Measurements from ENCODE around the gene ADGRA1. TPM values are rescaled to one million over a fixed set of nuclear protein-coding genes. Genes with fewer than 3 reads are reported as not detected.

ADGRA1 gene
- total and polyA plus RNA-seq, 2 donors (not counting 1 experiment from before 2014, with no cell fraction given) = not detected

GRCh38 chr10:133139551-133140065, 51.9 kb downstream of the ADGRA1 start:
- Histone ChIP-seq H3K4me2 (ENCODE audit: extremely low read depth, insufficient read depth, low read length) (no peak overlapping the region), H3K9me3 (ENCODE audit: control insufficient read depth, insufficient read depth, low read depth, low read length) (no peaks in the 10 kb centered on the region), H4K20me1 (ENCODE audit: control insufficient read depth, extremely low read depth, insufficient read depth, low read length) (no peaks in the 10 kb centered on the region), H3K27me3 (ENCODE audit: control insufficient read depth, insufficient read depth, low read length) (no peaks in the 10 kb centered on the region), H2AFZ (ENCODE audit: low read length) (no peak overlapping the region), H3K79me2 (ENCODE audit: control insufficient read depth, insufficient read depth, low read length) (no peaks in the 10 kb centered on the region), H3K4me1 (ENCODE audit: control insufficient read depth, extremely low read depth, insufficient read depth, low read length) (no peaks in the 10 kb centered on the region), H3K9ac (ENCODE audit: insufficient read depth, low read length) (no peak overlapping the region), H3K36me3 (ENCODE audit: control insufficient read depth, insufficient read depth, low read length) (no peaks in the 10 kb centered on the region), H3K4me3 (replicated peaks in 1 of 4; ENCODE audit: control extremely low read depth in 1 of 4, insufficient read depth in 1 of 4, low read depth in 3 of 4, low read length in 4 of 4) (no peak overlapping the region), H3K27ac (ENCODE audit: insufficient read depth, low read length) (no peak overlapping the region)
- TF ChIP-seq, protein P1, sequence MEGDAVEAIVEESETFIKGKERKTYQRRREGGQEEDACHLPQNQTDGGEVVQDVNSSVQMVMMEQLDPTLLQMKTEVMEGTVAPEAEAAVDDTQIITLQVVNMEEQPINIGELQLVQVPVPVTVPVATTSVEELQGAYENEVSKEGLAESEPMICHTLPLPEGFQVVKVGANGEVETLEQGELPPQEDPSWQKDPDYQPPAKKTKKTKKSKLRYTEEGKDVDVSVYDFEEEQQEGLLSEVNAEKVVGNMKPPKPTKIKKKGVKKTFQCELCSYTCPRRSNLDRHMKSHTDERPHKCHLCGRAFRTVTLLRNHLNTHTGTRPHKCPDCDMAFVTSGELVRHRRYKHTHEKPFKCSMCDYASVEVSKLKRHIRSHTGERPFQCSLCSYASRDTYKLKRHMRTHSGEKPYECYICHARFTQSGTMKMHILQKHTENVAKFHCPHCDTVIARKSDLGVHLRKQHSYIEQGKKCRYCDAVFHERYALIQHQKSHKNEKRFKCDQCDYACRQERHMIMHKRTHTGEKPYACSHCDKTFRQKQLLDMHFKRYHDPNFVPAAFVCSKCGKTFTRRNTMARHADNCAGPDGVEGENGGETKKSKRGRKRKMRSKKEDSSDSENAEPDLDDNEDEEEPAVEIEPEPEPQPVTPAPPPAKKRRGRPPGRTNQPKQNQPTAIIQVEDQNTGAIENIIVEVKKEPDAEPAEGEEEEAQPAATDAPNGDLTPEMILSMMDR (conservative IDR thresholded peaks at IDR 0.05 in 1 of 2, IDR thresholded peaks at IDR 0.05 in 1 of 2; ENCODE audit: low read depth in 1 of 2, low read length in 2 of 2) = no peak
- TF ChIP-seq EZH2 (IDR thresholded peaks at IDR 0.05; ENCODE audit: low read length, missing control alignments) = no peak
- DNase-seq (ENCODE audit: low read depth in 2 of 2) = no peak

GRCh38 chr10:133140417-133141143, 52.9 kb downstream of the ADGRA1 start:
- DNase-seq (ENCODE audit: low read depth in 2 of 2) = no peak
- Histone ChIP-seq H3K79me2 (ENCODE audit: control insufficient read depth, insufficient read depth, low read length) (no peaks in the 10 kb centered on the region), H4K20me1 (ENCODE audit: control insufficient read depth, extremely low read depth, insufficient read depth, low read length) (no peaks in the 10 kb centered on the region), H3K36me3 (ENCODE audit: control insufficient read depth, insufficient read depth, low read length) (no peaks in the 10 kb centered on the region), H3K4me3 (replicated peaks in 1 of 4; ENCODE audit: control extremely low read depth in 1 of 4, insufficient read depth in 1 of 4, low read depth in 3 of 4, low read length in 4 of 4) (no peak overlapping the region), H3K27ac (ENCODE audit: insufficient read depth, low read length) (no peak overlapping the region), H2AFZ (ENCODE audit: low read length) (no peak overlapping the region), H3K9me3 (ENCODE audit: control insufficient read depth, insufficient read depth, low read depth, low read length) (no peaks in the 10 kb centered on the region), H3K4me2 (ENCODE audit: extremely low read depth, insufficient read depth, low read length) (no peak overlapping the region), H3K9ac (ENCODE audit: insufficient read depth, low read length) (no peak overlapping the region), H3K27me3 (ENCODE audit: control insufficient read depth, insufficient read depth, low read length) (no peaks in the 10 kb centered on the region), H3K4me1 (ENCODE audit: control insufficient read depth, extremely low read depth, insufficient read depth, low read length) (no peaks in the 10 kb centered on the region)
- TF ChIP-seq, protein P1 (conservative IDR thresholded peaks at IDR 0.05 in 1 of 2, IDR thresholded peaks at IDR 0.05 in 1 of 2; ENCODE audit: low read depth in 1 of 2, low read length in 2 of 2) = no peak
- no peak for TF ChIP-seq EZH2 (IDR thresholded peaks at IDR 0.05; ENCODE audit: low read length, missing control alignments)

DNA sequence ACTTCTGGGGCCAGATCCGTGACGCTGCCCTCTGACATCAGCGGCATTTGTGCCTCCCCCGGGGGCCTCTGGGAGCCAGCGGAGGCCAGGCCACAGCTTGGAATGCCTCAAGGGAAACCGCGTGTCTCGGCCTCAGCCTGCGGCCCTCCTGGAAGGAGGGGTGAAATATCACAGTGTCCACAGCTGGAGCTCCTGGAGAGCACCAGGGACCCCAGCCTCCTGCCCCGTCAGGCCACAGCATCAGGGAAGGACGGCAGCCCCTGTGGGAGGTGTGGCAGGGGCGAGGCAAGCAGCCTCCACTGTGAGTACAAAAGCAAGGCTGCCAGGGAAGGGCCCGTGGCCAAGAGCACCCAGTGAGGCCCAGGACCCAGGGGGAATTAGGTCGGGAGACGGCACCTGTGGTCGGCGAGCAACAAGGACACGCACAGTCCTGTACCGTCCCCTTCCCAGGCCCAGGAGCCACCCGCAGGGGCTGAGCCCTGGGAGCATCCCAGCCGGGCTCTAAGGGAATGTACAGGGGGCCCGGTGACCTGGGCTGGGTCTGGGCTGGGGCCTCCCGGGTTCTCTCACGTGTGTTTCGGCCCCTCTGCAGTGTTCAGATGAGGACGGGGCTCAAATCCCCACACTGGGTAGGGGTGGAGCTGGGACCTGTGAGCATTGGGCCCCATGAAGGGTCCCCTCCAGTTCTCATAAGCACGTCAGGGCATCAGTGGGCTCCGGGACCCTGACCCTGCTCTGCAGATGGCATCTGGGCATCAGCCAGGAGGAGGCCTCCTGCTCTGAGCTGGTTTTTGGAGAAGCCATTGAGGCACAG, 53.6 kb downstream of the ADGRA1 start:
- Histone ChIP-seq H3K9ac (ENCODE audit: insufficient read depth, low read length) (no peak overlapping the region), H4K20me1 (ENCODE audit: control insufficient read depth, extremely low read depth, insufficient read depth, low read length) (no peaks in the 10 kb centered on the region), H3K36me3 (ENCODE audit: control insufficient read depth, insufficient read depth, low read length) (no peaks in the 10 kb centered on the region), H3K79me2 (ENCODE audit: control insufficient read depth, insufficient read depth, low read length) (no peaks in the 10 kb centered on the region), H2AFZ (ENCODE audit: low read length) (no peak overlapping the region), H3K9me3 (ENCODE audit: control insufficient read depth, insufficient read depth, low read depth, low read length) (no peaks in the 10 kb centered on the region), H3K4me3 (replicated peaks in 1 of 4; ENCODE audit: control extremely low read depth in 1 of 4, insufficient read depth in 1 of 4, low read depth in 3 of 4, low read length in 4 of 4) (no peak overlapping the region), H3K27me3 (ENCODE audit: control insufficient read depth, insufficient read depth, low read length) (no peaks in the 10 kb centered on the region), H3K4me1 (ENCODE audit: control insufficient read depth, extremely low read depth, insufficient read depth, low read length) (no peaks in the 10 kb centered on the region), H3K4me2 (ENCODE audit: extremely low read depth, insufficient read depth, low read length) (no peak overlapping the region), H3K27ac (ENCODE audit: insufficient read depth, low read length) (no peak overlapping the region)
- TF ChIP-seq, protein P1 (conservative IDR thresholded peaks at IDR 0.05 in 1 of 2, IDR thresholded peaks at IDR 0.05 in 1 of 2; ENCODE audit: low read depth in 1 of 2, low read length in 2 of 2) = no peak
- TF ChIP-seq EZH2 (IDR thresholded peaks at IDR 0.05; ENCODE audit: low read length, missing control alignments) = no peak
- DNase-seq (ENCODE audit: low read depth in 2 of 2) = no peak
